ENCODE data around the gene PVALB.

- TF ChIP-seq ETV6 (IDR thresholded peaks at IDR 0.05; ENCODE audit: borderline replicate concordance in 1 of 2, low read depth in 2 of 2, low read length in 1 of 2) (no peak), ETV6 (CRISPR knock-in tag; IDR thresholded peaks at IDR 0.05; ENCODE audit: borderline replicate concordance) (no peak), FOXK2 (conservative IDR thresholded peaks at IDR 0.05 in 1 of 2, IDR thresholded peaks at IDR 0.05 in 1 of 2; ENCODE audit: low read depth in 2 of 2) (no peak), SMAD3 (CRISPR knock-in tag; conservative IDR thresholded peaks at IDR 0.05) (no peak), RNF219 (CRISPR knock-in tag; IDR thresholded peaks at IDR 0.05) (no peak), ZKSCAN8 (CRISPR knock-in tag; IDR thresholded peaks at IDR 0.05) (no peak), GABPA (tag; conservative IDR thresholded peaks at IDR 0.05; ENCODE audit: low read depth) (no peak), EGR1 (conservative IDR thresholded peaks at IDR 0.05) (no peak), GMEB1 (CRISPR knock-in tag; IDR thresholded peaks at IDR 0.05) (no peak), ZMIZ1 (IDR thresholded peaks at IDR 0.05; ENCODE audit: low read depth in 2 of 2, low read length in 2 of 2) (no peak), SREBF2 (CRISPR knock-in tag; IDR thresholded peaks at IDR 0.05) (no peak), TAF1 (IDR thresholded peaks at IDR 0.05; ENCODE audit: control insufficient read depth, extremely low read depth, insufficient read depth, low read length, severe bottlenecking) (no peak)
Measured at GRCh38 chr22:36783743-36784142, 33.1 kb downstream of the PVALB start.

All from K562 (cell line).